H9 (cell line): Measurements from ENCODE around the gene FMC1. TPM values are rescaled to one million over a fixed set of nuclear protein-coding genes. Genes with fewer than 3 reads are reported as not detected.

ENCODE experiments used
- DNase-seq: peaks from one replicate; pipeline ENCODE4 v3.0.0-alpha.2; 2017
- H2AFZ ChIP-seq: one replicate; pipeline ENCODE4 v1.6.1; 2013; ENCODE audit warnings: mild to moderate bottlenecking, low read length, control low read depth, moderate library complexity
- H2AK5ac ChIP-seq: 2 replicates; pipeline ENCODE4 v1.6.1; 2013; ENCODE audit warnings: low read length, control low read depth, mixed read lengths; ENCODE audit not compliant: insufficient read length
- H2BK120ac ChIP-seq: one replicate; pipeline ENCODE4 v1.6.1; 2013; ENCODE audit warnings: low read depth, mild to moderate bottlenecking, low read length, control low read depth, inconsistent platforms; ENCODE audit not compliant: poor library complexity, severe bottlenecking
- H2BK12ac ChIP-seq: 2 replicates; pipeline ENCODE4 v1.6.1; 2013; ENCODE audit warnings: low read length, control low read depth, mixed read lengths, low read depth; ENCODE audit not compliant: insufficient read length
- H2BK15ac ChIP-seq: 2 replicates; pipeline ENCODE4 v1.6.1; 2013; ENCODE audit warnings: low read depth, low read length, control low read depth
- H2BK20ac ChIP-seq: one replicate; pipeline ENCODE4 v1.6.1; 2013; ENCODE audit warnings: low read depth, mild to moderate bottlenecking, low read length, control low read depth, inconsistent platforms; ENCODE audit not compliant: poor library complexity, severe bottlenecking
- H2BK5ac ChIP-seq: 2 replicates; pipeline ENCODE4 v1.6.1; 2013; ENCODE audit warnings: low read length, control low read depth, mixed read lengths; ENCODE audit not compliant: insufficient read length
- H3K14ac ChIP-seq: 2 replicates; pipeline ENCODE4 v1.6.1; 2013; ENCODE audit warnings: low read length, control low read depth; ENCODE audit not compliant: insufficient read depth
- H3K18ac ChIP-seq: 2 replicates; pipeline ENCODE4 v1.6.1; 2013; ENCODE audit warnings: low read depth, mild to moderate bottlenecking, mixed read lengths, low read length, control low read depth; ENCODE audit not compliant: insufficient read length
- H3K23ac ChIP-seq: 2 replicates; pipeline ENCODE4 v1.6.1; 2013; ENCODE audit warnings: low read length, control low read depth, mixed read lengths, low read depth; ENCODE audit not compliant: insufficient read length
- H3K23me2 ChIP-seq: 2 replicates; pipeline ENCODE4 v1.6.1; 2013; ENCODE audit warnings: low read depth, mild to moderate bottlenecking, mixed read lengths, low read length, control low read depth; ENCODE audit not compliant: insufficient read length, poor library complexity, severe bottlenecking
- H3K27ac ChIP-seq: 2 replicates; pipeline ENCODE4 v1.5.1; 2013; ENCODE audit warnings: low read length, control low read depth, mixed read lengths, low read depth; ENCODE audit not compliant: insufficient read length
- H3K27me3 ChIP-seq: 2 replicates; pipeline ENCODE4 v1.6.1; 2013; ENCODE audit warnings: low read length, control low read depth, inconsistent platforms; ENCODE audit not compliant: insufficient read depth
- H3K4ac ChIP-seq: 2 replicates; pipeline ENCODE4 v1.6.1; 2013; ENCODE audit warnings: low read depth, mild to moderate bottlenecking, control low read depth, inconsistent platforms, low read length, moderate library complexity
- H3K4me1 ChIP-seq: 2 replicates; pipeline ENCODE4 v1.6.1; 2013; ENCODE audit warnings: low read length, control low read depth, inconsistent platforms; ENCODE audit not compliant: insufficient read depth
- H3K4me2 ChIP-seq: 2 replicates; pipeline ENCODE4 v1.6.1; 2013; ENCODE audit warnings: low read length, control low read depth, mixed read lengths; ENCODE audit not compliant: insufficient read length, insufficient read depth
- H3K56ac ChIP-seq: 2 replicates; pipeline ENCODE4 v1.6.1; 2013; ENCODE audit warnings: low read depth, mild to moderate bottlenecking, mixed read lengths, low read length, control low read depth; ENCODE audit not compliant: insufficient read length
- H3K79me1 ChIP-seq: 2 replicates; pipeline ENCODE4 v1.6.1; 2013; ENCODE audit warnings: low read depth, mild to moderate bottlenecking, moderate library complexity, low read length, control low read depth, inconsistent platforms; ENCODE audit not compliant: insufficient read depth, poor library complexity, severe bottlenecking
- H3K79me2 ChIP-seq: 2 replicates; pipeline ENCODE4 v1.6.1; 2013; ENCODE audit warnings: low read length, control low read depth, inconsistent platforms; ENCODE audit not compliant: insufficient read depth
- H3K9ac ChIP-seq: 2 replicates; pipeline ENCODE4 v1.6.1; 2013; ENCODE audit warnings: low read length, control low read depth, mixed read lengths; ENCODE audit not compliant: insufficient read length; ENCODE audit errors: extremely low read depth
- H3K9me3 ChIP-seq: one replicate; pipeline ENCODE4 v1.6.1; 2013; ENCODE audit warnings: low read depth, low read length, inconsistent platforms; ENCODE audit not compliant: control insufficient read depth
- H3T11ph ChIP-seq: one replicate; pipeline ENCODE4 v1.6.1; 2013; ENCODE audit warnings: mild to moderate bottlenecking, low read length, control low read depth, inconsistent platforms
- H4K20me1 ChIP-seq: one replicate; pipeline ENCODE4 v1.6.1; 2013; ENCODE audit not compliant: control insufficient read depth, insufficient read length, insufficient read depth
- H4K5ac ChIP-seq: 2 replicates; pipeline ENCODE4 v1.6.1; 2013; ENCODE audit warnings: low read depth, mild to moderate bottlenecking, mixed read lengths, low read length, control low read depth; ENCODE audit not compliant: insufficient read length
- H4K8ac ChIP-seq: replicated peaks from 2 replicates; pipeline ENCODE4 v1.6.1; 2013; ENCODE audit warnings: low read length, control low read depth, mixed read lengths, low read depth; ENCODE audit not compliant: insufficient read length
- H4K91ac ChIP-seq: 2 replicates; pipeline ENCODE4 v1.6.1; 2013; ENCODE audit warnings: low read depth, mild to moderate bottlenecking, moderate library complexity, mixed read lengths, low read length, control low read depth; ENCODE audit not compliant: insufficient read length
- H3K27ac Mint-ChIP-seq, 3 experiments: 2 replicates in 2 of 3; 3 replicates in 1 of 3; pipeline ENCODE4 v1.8.0; 2020 to 2021; ENCODE audit warnings: mixed read lengths in 3 of 3, mild to moderate bottlenecking in 1 of 3, moderate library complexity in 1 of 3
- H3K27me3 Mint-ChIP-seq: 2 replicates; pipeline ENCODE4 v1.8.0; 2021; ENCODE audit warnings: low read depth, mild to moderate bottlenecking, moderate library complexity, mixed read lengths
- H3K36me3 Mint-ChIP-seq, 3 experiments: 2 replicates in 2 of 3; 3 replicates in 1 of 3; pipeline ENCODE4 v1.8.0; 2020 to 2021; ENCODE audit warnings: low read depth in 3 of 3, mixed read lengths in 3 of 3; ENCODE audit not compliant: insufficient read depth in 1 of 3
- H3K4me1 Mint-ChIP-seq, 2 experiments: 2 replicates each; pipeline ENCODE4 v1.8.0; 2020; ENCODE audit warnings: mixed read lengths in 2 of 2
- H3K4me3 Mint-ChIP-seq, 2 experiments: 2 replicates in 1 of 2; 3 replicates in 1 of 2; pipeline ENCODE4 v1.8.0; 2020 to 2021; ENCODE audit warnings: mild to moderate bottlenecking in 2 of 2, mixed read lengths in 2 of 2, moderate library complexity in 1 of 2
- H3K9me3 Mint-ChIP-seq, 2 experiments: 2 replicates in 1 of 2; 3 replicates in 1 of 2; pipeline ENCODE4 v1.8.0; 2020; ENCODE audit warnings: mild to moderate bottlenecking in 2 of 2, mixed read lengths in 2 of 2, moderate library complexity in 1 of 2
- CTCF ChIP-seq: fragments of 200-600 bp; sonication (generic); conservative IDR thresholded peaks from 3 replicates; pipeline ENCODE4 v1.8.0; 2021; ENCODE audit warnings: antibody characterized with exemption, mild to moderate bottlenecking
- WGBS: extraction: QIAGEN DNeasy Blood & Tissue Kit; methylation state at CpG from one replicate; pipeline ENCODE4 v1.1.7; 2013; ENCODE audit warnings: missing lambda C conversion rate, low lambda C conversion rate, mixed read lengths; ENCODE audit not compliant: insufficient read length; ENCODE audit errors: extremely low coverage; 5-methylcytosine and 5-hydroxymethylcytosine counted together
- total RNA-seq: library from RNA; stranded (reverse); gene quantifications from 2 replicates; pipeline ENCODE4 v1.2.1, GENCODE V29; 2021

The FMC1 gene
- total RNA-seq, 1 experiment from 2014 or later = 10.9 TPM

GRCh38 chr7:139351027-139351426 is 9.9 kb downstream of the FMC1 start:
- Histone ChIP-seq H4K8ac (no peak overlapping the region), H2BK120ac (no peak overlapping the region), H3K79me1 (no peaks in the 10 kb centered on the region), H4K20me1 (no peaks in the 10 kb centered on the region), H3K14ac (no peak overlapping the region), H2AFZ (no peak overlapping the region), H3K9ac (no peak overlapping the region), H3K4ac (no peak overlapping the region), H2BK5ac (no peak overlapping the region), H3K4me2 (no peak overlapping the region), H3K79me2 (no peaks in the 10 kb centered on the region), H3K23ac (no peak overlapping the region), H3K18ac (no peak overlapping the region), H3T11ph (no peak overlapping the region), H2BK20ac (no peak overlapping the region), H4K5ac (no peak overlapping the region), H4K91ac (no peak overlapping the region), H2BK12ac (no peak overlapping the region), H3K23me2 (no peaks in the 10 kb centered on the region), H2BK15ac (no peak overlapping the region), H3K56ac (no peak overlapping the region), H3K27me3 (no peaks in the 10 kb centered on the region), H3K27ac (no peak overlapping the region), H3K4me1 (no peaks in the 10 kb centered on the region), H2AK5ac (no peak overlapping the region), H3K9me3 (no peaks in the 10 kb centered on the region)
- H3K4me3 Mint-ChIP-seq = no peak overlapping the region
- TF ChIP-seq CTCF = no peak
- no CpG with 5 or more reads among the region's 2 CpGs for WGBS
- no peak overlapping the region; a peak in 1 of 7 replicates for H3K27ac Mint-ChIP-seq
- H3K4me1 Mint-ChIP-seq = 0 out of 4 replicates have a peak, but pooled peaks cover 0 to 3% of the 10 kb centered on the region in 2 experiments
- peaks cover 3 to 30% (median 19%) of the 10 kb centered on the region in 3 experiments; a peak in 6 of 7 replicates for H3K36me3 Mint-ChIP-seq
- no peaks in the 10 kb centered on the region for H3K9me3 Mint-ChIP-seq
- DNase-seq = no peak
- no peaks in the 10 kb centered on the region for H3K27me3 Mint-ChIP-seq
